22Rv1 (cell line): ENCODE data around the gene UBE3C.

Source experiments
- ZFX ChIP-seq: fragments of 450-650 bp; IDR thresholded peaks from 2 replicates; pipeline ENCODE4 v1.6.1; 2017; ENCODE audit warnings: antibody characterized with exemption, borderline replicate concordance
- TF ChIP-seq, protein P1 (sequence below): fragments of 450-650 bp; IDR thresholded peaks from 2 replicates; pipeline ENCODE4 v1.5.1; 2017; ENCODE audit warnings: mild to moderate bottlenecking

DNA sequence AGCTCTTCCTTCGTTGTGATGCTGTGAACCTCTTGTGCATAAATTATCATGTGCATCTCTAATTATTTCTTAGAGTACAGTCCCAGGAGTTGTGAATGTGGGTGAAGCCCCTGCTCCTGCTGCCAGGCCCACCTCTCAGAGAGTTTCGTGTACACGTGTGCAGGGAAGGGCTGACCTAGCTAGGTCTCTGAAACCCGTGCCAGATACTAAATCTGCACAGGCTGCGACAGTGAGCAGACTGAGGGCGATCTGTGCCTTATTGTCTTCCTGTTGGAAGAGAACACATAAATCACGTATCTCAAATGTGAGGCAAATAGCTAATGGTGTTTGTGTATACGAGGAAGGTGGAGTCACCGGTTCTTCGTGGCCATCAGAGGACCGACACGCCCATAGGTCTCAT lies 126.3 kb downstream of the UBE3C start:
- TF ChIP-seq, protein P1, sequence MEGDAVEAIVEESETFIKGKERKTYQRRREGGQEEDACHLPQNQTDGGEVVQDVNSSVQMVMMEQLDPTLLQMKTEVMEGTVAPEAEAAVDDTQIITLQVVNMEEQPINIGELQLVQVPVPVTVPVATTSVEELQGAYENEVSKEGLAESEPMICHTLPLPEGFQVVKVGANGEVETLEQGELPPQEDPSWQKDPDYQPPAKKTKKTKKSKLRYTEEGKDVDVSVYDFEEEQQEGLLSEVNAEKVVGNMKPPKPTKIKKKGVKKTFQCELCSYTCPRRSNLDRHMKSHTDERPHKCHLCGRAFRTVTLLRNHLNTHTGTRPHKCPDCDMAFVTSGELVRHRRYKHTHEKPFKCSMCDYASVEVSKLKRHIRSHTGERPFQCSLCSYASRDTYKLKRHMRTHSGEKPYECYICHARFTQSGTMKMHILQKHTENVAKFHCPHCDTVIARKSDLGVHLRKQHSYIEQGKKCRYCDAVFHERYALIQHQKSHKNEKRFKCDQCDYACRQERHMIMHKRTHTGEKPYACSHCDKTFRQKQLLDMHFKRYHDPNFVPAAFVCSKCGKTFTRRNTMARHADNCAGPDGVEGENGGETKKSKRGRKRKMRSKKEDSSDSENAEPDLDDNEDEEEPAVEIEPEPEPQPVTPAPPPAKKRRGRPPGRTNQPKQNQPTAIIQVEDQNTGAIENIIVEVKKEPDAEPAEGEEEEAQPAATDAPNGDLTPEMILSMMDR: no peak
- TF ChIP-seq ZFX: no peak
